ENCODE measurements around the gene ALKBH2.
A peak's percentile ranks its signal among the peaks of the same experiment; 100 is the strongest.

The ALKBH2 gene

DNA sequence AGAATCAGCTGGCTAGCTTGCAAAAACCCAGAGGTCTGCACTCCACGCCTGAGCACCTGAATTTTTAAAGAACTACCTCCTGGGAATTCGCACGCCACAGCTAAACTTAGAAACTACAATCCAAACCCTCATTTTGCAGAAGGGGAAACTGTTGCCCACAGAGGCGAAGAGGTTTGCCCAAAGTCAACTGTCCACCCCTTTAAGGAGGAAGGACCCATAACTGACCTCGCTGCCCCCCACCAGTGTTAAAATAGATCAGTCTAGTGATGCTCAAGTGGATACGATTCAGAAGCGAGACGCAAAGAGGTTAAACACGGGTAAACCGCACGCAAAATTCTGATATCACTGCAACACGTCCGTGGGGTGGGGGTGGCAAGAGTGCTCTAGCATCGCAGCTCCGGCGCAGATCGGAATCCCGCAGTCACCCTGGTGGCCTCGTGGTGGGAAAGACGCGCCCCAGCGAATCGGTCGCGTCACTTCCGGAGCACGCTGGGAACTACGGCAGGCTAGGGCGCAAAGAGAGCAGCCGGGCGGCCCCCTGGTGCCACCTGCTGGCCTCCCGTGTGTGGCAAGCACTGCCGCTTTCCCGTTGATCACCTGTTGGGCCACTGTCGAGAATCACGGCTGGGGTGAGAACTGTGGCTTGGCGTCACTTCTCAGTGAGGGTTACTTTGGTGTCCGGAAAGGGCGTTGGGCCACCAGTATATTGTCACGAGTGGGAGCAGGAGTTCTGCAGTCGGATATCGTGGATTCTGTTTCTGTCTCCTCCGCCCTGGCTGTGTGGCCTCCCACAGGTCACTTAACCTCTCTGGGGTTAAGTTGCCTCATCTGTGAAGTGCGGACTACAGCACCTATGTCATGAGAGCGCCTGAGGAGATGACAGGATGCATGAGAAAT is at the start of gene ALKBH2:
Gene ALKBH2 (minus strand): TSS at position 451 of the 897 bp plus-strand sequence. CDS start 686 bp downstream, outside the sequence.
- DNase-seq, result peak; percentile 96

DNA sequence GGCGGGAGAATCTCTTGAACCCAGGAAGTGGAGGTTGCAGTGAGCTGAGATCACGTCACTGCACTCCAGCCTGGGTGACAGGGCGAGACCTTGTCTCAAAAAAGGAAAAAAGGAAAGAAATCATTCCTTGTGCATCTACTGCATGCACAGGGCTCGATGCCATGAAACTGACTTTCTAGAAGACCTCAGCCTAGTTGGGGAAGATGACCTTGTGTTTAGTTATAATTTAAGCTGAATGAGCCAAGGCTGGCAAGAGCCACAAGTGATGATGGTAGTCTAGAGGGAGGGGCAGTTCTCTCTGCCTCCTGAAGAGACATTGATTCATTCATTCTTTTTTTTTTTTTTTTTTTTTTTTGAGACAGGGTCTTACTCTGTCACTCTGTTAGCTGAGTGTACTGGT is 47.3 kb upstream of the ALKBH2 start:
- DNase-seq, result no peak

DNA sequence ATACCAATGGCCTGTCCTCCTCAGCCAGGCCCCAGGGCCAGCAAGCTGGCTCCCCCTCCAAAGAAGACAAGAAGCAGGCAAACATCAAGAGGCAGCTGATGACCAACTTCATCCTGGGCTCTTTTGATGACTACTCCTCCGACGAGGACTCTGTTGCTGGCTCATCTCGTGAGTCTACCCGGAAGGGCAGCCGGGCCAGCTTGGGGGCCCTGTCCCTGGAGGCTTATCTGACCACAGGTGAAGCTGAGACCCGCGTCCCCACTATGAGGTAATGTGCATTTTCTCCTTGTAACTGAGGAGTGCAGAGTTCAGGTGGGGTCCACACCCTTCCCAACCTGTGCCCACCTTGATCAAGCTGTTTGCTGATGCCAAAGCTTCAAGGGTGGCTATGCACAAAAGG is 46.5 kb upstream of the ALKBH2 start:
- DNase-seq, result no peak

DNA sequence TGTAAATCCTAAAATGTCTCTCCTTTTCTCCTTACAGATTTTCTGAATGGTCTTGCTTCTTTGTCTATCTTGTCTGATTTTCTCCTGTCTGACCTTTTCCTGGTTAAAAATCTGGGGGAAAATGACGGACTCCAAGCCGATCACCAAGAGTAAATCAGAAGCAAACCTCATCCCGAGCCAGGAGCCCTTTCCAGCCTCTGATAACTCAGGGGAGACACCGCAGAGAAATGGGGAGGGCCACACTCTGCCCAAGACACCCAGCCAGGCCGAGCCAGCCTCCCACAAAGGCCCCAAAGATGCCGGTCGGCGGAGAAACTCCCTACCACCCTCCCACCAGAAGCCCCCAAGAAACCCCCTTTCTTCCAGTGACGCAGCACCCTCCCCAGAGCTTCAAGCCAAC is 46.1 kb upstream of the ALKBH2 start:
- no peak for DNase-seq

GRCh38 chr12:109137055-109137454 is 43.8 kb upstream of the ALKBH2 start:
- DNase-seq, result no peak

DNA sequence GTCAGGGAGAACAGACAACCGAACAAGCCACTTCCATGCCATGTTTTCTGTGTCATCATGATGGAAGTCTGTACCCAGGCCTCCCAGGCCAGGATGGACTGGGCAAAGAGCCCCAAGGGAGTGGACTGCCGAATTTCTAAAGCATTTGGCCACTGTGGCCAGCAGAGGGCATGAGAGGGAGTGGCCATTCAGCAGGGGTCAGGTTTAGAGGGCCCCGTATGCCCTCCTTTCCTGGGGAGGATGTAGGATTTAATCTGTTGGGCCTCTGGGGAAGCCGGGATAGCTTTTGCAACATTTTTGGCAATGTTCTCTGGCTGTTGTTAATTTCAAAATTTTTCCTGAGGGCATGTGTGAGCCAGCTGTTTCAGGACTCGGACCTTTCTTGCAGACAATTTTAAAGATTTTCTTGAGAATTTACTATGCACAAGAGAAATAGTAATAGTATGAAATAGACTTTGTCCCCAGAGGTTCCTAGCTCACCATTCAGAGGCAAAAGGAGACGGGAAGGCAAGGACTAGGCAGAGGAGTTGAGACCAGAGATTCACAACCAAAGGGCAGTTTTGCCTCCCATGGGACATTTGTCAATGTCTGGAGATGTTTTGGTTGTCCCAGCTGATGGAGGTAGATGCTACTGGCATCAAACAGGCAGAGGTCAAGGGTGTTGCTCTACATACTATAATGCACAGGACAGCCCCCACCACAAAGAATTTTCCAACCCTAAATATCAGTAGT is 41.1 kb upstream of the ALKBH2 start:
- DNase-seq, result no peak

DNA sequence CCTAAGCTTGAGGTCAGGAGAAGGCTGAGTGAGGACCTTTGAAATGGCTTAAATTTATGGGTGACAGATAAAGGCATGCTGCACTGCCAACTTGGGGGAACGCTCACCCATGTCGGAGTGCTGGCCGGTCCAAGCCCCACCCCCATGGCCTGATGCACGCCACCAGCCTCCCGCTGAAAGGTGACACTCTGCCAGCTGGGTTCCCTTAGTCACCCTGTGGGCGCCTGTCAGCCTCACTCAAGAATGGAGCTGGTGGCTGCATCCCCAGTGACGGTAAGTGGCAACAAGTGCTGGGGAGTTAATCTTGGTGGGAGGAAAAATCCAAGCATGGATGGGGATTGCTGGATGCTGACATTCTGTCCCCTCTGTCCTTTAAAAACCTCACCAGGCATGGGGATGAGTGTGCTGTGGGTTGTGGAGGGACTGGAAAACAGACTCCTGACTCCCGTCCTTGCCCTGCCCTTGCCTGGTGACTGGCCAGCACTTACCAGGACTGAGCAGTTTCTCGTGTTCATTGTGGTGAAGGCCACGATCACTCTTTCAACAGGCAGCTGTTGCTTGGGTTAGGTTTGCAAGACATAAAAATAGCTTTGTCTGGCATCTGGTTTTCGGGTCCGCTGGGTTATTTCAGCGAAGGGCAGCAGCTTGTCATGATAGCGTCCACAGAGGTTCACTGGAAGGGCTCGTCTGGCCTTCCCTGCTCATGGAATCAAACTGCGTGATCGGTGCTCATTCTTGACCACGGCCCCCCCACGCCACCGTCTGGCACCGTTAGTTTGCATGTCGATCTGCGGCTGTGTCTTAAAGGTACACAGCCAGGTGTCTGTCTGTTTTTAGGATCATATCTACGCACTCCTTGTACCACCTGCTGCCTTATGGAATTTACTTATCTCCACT is 38.1 kb upstream of the ALKBH2 start:
- no peak for DNase-seq

- no peak for DNase-seq
Observed at GRCh38 chr12:109130297-109131153, 37.3 kb upstream of the ALKBH2 start.

DNA sequence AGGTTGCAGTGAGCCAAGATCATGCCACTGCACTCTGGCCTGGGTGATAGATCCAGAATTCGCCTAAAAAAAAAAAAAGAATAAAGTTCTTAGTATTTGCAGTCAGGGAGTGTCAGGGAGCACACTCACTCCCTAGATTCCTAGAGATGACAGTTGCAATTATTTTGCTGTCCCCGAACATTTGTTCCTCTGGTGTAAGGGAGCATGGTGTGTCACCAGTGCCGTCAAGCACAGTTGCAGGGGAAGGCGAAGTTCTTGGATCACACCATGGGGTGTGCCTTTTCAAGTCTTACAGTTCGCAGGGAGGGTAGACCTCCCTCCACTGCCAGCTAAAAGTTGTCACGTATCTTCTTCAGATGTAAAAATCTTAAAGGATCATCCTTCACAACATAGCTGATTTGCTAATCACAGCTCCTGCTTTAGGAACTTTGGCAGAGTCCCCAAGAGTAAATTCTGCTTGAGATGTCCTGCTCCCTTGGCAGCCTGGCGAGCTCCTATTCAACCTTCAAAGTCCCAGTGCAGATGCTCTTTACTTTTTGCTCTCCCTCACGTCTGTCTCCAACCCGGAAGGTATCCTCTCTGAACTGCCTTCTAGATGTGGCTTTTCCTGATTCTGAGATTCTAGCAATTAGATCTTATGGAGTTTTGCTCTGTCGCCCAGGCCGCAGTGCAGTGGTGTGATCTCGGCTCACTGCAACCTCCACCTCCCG is 34.4 kb upstream of the ALKBH2 start:
- no peak for DNase-seq

DNA sequence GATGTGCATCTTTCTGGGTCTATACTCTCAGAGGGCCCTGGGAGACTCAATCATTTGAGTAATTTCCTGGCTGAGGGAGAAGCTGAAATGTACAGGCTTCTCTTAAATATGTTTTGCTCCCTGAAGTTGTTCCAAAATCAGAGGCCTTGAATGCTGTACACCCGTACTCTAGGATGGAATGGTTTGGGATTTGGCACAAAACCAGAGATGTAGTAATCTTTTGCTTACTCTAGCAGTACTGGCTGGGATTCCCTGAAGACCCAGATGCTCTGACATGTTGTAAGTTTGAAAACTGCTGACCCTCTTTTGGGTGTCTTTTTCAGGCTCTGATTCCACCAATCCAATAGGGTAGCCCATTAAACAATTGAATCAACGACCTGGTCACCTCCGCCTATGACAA is 33.5 kb upstream of the ALKBH2 start:
- no peak for DNase-seq

- no peak for DNase-seq
Observed at GRCh38 chr12:109125791-109126190, 32.5 kb upstream of the ALKBH2 start.

DNA sequence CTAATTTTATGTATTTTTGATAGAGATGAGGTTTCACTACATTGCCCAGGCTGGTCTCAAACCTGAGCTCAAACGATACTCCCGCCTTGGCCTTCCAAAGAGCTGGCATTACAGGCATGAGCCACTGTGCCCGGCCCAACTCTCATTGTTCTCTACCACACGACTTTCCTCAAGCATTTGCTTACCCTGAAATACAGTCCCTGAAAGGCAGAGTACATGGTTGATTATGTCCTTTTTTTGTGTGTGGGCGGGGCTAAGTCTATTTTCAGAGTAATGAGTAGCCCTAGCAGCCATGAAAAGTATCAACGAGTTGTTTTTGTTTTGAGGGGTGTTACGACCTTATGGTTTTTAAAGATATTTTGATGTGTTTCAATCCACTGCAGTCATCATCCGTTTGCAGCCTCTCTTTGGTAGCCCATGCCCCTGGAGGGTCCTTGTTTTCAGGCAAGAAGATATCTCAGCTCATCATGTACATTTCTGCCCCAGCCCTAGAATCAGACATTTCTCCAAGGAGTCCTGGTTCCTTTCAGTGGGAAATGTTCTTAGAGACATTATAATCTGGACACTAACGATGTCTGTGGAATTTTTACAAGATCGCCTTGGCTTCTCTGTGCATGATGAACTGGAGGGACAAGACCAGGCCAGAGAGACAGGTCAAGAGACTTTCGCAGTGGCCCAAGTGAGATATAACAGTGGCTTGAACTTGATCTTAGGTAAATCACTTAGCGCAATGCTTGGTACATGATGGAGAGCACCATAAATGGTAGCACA is 31.8 kb upstream of the ALKBH2 start:
- no peak for DNase-seq

GRCh38 chr12:109121346-109121880 is 28.1 kb upstream of the ALKBH2 start:
- DNase-seq, result no peak

DNA sequence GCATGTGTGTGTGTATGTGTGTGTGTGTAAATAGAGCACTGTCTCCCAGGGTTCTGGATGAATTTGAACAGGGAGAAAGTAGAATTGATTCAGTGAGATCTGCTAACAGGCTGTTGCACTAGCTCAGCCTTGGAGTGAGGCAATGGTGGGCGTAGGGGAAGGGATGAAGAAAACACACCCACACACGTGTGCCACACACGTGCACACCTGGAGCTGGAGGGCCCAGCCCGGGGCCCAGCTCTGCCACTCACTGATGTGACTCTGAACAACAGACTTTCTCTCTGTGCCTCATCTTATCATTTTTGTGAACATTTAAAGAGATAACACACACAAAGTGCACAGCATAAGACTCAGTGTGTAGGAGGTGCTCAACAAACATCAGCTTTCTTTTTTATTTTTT is 27.3 kb upstream of the ALKBH2 start:
- no peak for DNase-seq

DNA sequence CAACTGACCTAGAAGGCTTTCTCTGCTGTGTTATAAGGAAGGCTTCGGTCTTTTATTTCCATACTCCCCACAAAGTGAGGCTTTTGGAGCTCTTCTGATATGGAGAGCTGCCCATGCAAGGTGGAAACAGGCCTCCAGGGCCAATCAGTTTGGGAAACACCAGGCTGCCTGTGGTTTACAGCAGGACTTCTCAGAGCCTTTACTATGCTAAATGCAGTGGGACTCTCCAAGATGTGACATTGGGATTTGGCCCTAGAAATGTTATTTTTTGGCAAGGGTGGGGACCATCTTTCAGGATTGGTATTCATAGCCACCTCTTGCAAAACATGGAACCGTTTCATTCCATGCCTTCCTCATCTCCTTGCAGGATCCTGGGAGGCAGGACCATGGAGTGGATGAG is 26.8 kb upstream of the ALKBH2 start:
- no peak for DNase-seq

- no peak for DNase-seq
Observed at GRCh38 chr12:109116611-109116949, 23.3 kb upstream of the ALKBH2 start.

DNA sequence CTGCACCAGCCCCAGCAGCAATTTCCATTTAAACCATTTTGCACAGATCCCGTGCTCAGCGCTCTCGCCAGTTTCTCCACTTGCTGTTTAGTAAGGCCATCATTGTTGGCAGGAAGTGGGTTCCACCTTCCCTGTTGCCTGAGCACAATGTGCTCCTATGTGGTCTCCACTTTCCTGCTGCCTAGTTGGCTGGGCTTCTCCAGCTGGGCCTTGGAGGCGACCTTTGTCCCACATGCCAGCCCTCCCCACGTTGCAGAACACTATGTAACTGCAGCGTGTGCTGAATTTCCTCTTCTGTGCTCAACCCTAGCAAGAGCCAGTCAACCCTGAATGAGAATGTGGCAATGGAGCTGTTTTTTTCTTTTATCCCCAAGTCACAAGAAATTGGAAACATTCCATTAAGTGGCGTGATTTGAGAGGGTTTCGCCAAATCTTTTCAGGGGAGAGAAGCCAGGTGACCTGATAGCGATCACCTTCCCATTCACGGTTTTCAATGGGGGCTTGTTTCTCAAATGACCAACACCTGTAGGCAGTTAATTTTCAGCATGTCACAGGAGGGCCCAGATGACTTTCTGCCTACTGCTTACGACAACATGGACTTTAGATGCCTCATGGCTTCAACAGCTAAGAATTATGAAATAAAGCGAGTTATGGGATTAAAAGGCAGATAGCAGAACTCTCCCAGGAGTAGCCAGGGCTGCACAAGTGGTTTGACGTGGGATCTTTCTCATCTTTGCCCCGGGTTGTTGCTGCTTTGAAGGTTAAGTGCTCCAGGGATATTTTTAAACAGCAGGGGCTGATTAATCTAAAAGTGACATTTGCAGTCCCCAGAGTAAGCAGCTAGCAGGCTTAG is 22.7 kb upstream of the ALKBH2 start, which contains the start of gene ACACB:
Gene ACACB (plus strand): TSS at position 830 of the 853 bp plus-strand sequence. CDS start 22,819 bp downstream, outside the sequence.
- no peak for DNase-seq

DNA sequence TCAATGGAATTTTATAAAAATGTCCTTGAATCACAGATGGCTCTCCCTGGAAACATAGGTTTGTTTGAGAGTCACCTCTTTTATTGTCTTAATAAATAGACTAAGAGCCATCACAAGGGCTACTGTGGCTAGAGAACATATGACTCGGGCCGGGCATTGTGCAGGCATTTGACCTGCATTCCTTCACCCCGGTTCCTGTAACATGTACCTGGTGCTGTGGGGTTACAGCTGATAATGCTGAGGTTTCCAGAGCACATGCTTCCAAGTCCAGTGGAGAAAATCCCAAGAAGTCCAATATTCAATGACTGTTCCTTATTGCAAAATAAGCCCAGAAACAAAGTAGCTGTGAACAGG is 22.1 kb upstream of the ALKBH2 start:
- DNase-seq, result no peak

DNA sequence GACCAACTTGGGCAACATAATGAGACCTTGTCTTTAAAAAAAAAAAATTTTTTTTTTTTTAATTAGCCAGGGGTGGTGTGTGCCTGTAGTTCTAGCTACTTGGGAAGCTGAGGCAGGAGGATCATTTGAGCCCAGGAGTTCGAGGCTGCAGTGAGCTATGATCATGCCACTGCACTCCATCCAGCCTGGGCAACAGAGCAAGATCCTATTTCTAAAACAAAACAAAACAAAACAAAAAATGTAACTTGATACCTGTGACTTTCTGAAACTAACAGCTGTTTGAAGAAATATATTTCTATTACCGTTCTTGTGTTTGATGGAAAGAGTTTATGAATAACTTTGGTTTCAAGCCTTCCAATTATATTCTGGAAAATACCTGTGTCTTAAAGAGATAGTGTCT is 21.4 kb upstream of the ALKBH2 start:
- no peak for DNase-seq
